K562 (cell line): ENCODE results near the gene PSMD13. TPM values are rescaled to one million over a fixed set of nuclear protein-coding genes. Genes with fewer than 3 reads are reported as not detected.

Experiments used
- ATAC-seq: fragments of 200-7000 bp; cut with Tn5 transposase; 3 replicates; pipeline ENCODE4 v1.9.1; 2020; ENCODE audit warnings: moderate library complexity
- BruUV-seq: library from RNA; stranded (reverse); fragments of 400-500 nt; replicated peaks from 2 replicates; lab custom pipeline; 2021; lab: Mats Ljungman, UMichigan
- CTCF ChIA-PET: fragments of 300-600 bp; formaldehyde crosslinking; extraction: SDS; loops from one replicate; lab custom pipeline; 2021; ENCODE audit warnings: low intra/inter-chr PET ratio; lab: Yijun Ruan, JAX
- POLR2A ChIA-PET: fragments of 300-600, 350-650 bp; sonication (Branson Sonifier 250); formaldehyde crosslinking; extraction: SDS; loops from one replicate; lab custom pipeline; 2021; ENCODE audit warnings: antibody characterized with exemption, inconsistent platforms; lab: Yijun Ruan, JAX
- DNase-seq, 4 experiments: peaks; one replicate each; pipeline versions ENCODE4 v3.0.0 to v3.0.0-alpha.2; 2011 to 2018; ENCODE audit warnings: low spot score in 3 of 4, mixed read lengths in 3 of 4; ENCODE audit errors: extremely low read depth in 1 of 4
- FAIRE-seq: peaks from 2 replicates; lab custom pipeline; 2011; peaks lifted over from hg19 to GRCh38; lab: Jason Lieb, UNC
- H2AFZ ChIP-seq: 2 replicates; pipeline ENCODE4 v1.6.0; 2011; ENCODE audit warnings: low read depth, low read length, control low read depth, inconsistent platforms
- H3K27ac ChIP-seq: fragments of 200-600 bp; 3 replicates; pipeline ENCODE4 v1.8.0; 2011; ENCODE audit warnings: low read depth, mild to moderate bottlenecking, control low read depth, inconsistent platforms, low read length, moderate library complexity, mixed read lengths; ENCODE audit errors: extremely low read depth
- H3K27me3 ChIP-seq, 2 experiments: fragments of 300-600 bp in 1 of 2; 2 replicates in 1 of 2; 3 replicates in 1 of 2; pipeline versions ENCODE4 v1.6.0 to v1.8.0; 2011; ENCODE audit warnings: inconsistent platforms in 2 of 2, low read length in 2 of 2, mild to moderate bottlenecking in 1 of 2, mixed read lengths in 1 of 2, moderate library complexity in 1 of 2; ENCODE audit not compliant: control insufficient read depth in 2 of 2, insufficient read depth in 2 of 2
- H3K36me3 ChIP-seq: fragments of 300-600 bp; 3 replicates; pipeline ENCODE4 v1.8.0; 2011; ENCODE audit warnings: mild to moderate bottlenecking, low read length, inconsistent platforms; ENCODE audit not compliant: control insufficient read depth, insufficient read depth
- H3K4me1 ChIP-seq, 2 experiments: fragments of 200-600 bp in 1 of 2; replicated peaks in 1 of 2; 2 replicates in 1 of 2; 3 replicates in 1 of 2; pipeline versions ENCODE4 v1.5.1 to v1.8.0; 2011; ENCODE audit warnings: inconsistent platforms in 2 of 2, low read length in 2 of 2, mild to moderate bottlenecking in 1 of 2, mixed read lengths in 1 of 2, moderate library complexity in 1 of 2; ENCODE audit not compliant: control insufficient read depth in 2 of 2, insufficient read depth in 2 of 2
- H3K4me2 ChIP-seq: 2 replicates; pipeline ENCODE4 v1.6.1; 2011; ENCODE audit warnings: low read length, control low read depth, inconsistent platforms, mixed read lengths; ENCODE audit not compliant: insufficient read depth
- H3K4me3 ChIP-seq: fragments of 200-600 bp; sonication (generic), shearing (Covaris generic); 2 replicates; pipeline ENCODE4 v1.5.1; 2016; ENCODE audit warnings: control low read depth, inconsistent platforms
- H3K79me2 ChIP-seq: fragments of 200-600 bp; 3 replicates; pipeline ENCODE4 v1.8.0; 2011; ENCODE audit warnings: low read length, inconsistent platforms; ENCODE audit not compliant: control insufficient read depth, insufficient read depth
- H3K9ac ChIP-seq, 2 experiments: 2 replicates each; pipeline versions ENCODE4 v1.6.0 to v1.6.1; 2011; ENCODE audit warnings: low read depth in 2 of 2, low read length in 2 of 2, control low read depth in 1 of 2, inconsistent platforms in 1 of 2, mild to moderate bottlenecking in 1 of 2, mixed read lengths in 1 of 2; ENCODE audit not compliant: insufficient read depth in 1 of 2
- H3K9me1 ChIP-seq: one replicate; pipeline ENCODE4 v1.6.0; 2011; ENCODE audit warnings: inconsistent platforms, mild to moderate bottlenecking, low read length, moderate library complexity; ENCODE audit not compliant: control insufficient read depth, insufficient read depth
- H3K9me3 ChIP-seq: replicated peaks from 2 replicates; pipeline ENCODE4 v1.5.1; 2011; ENCODE audit warnings: low read depth, low read length, inconsistent platforms; ENCODE audit not compliant: control insufficient read depth, insufficient read depth
- H4K20me1 ChIP-seq: replicated peaks from 2 replicates; pipeline ENCODE4 v1.6.1; 2011; ENCODE audit warnings: low read length, inconsistent platforms, mixed read lengths; ENCODE audit not compliant: control insufficient read depth, insufficient read depth
- ADNP ChIP-seq: fragments of 200-800 bp; sonication (Bioruptor generic); IDR thresholded peaks from 2 replicates; pipeline ENCODE4 v1.6.1; 2016; ENCODE audit warnings: missing genetic modification characterization, missing compliant biosample characterization
- NEUROD1 ChIP-seq: fragments of 150-350 bp; IDR thresholded peaks from 2 replicates; pipeline ENCODE4 v1.6.1; 2014; ENCODE audit warnings: borderline replicate concordance, low read length, low read depth; ENCODE audit not compliant: partially characterized antibody
- WGBS: fragments of 100-300 bp; shearing (Covaris generic); methylation state at CpG from one replicate; pipeline ENCODE4 v1.1.6; 2016; ENCODE audit warnings: low coverage, mixed read lengths; ENCODE audit not compliant: insufficient coverage; ENCODE audit errors: missing lambda C conversion rate; 5-methylcytosine and 5-hydroxymethylcytosine counted together
- in situ Hi-C: fragments of 300-500 bp; cut with MboI; formaldehyde crosslinking; loops from 4 replicates; pipeline ENCODE4 v1.15.0; 2018; ENCODE audit warnings: inconsistent platforms, mixed read lengths
- intact Hi-C: fragments of 100-400 bp; cut with micrococcal nuclease; formaldehyde crosslinking; loops from 2 replicates; pipeline ENCODE4 v1.14.2; 2022
- polyA plus RNA-seq, 8 experiments: library from polyadenylated mRNA; depleted of rRNA in 4 of 8; stranded (reverse) in 5 of 8; unstranded in 3 of 8; fragments of >200 nt; fragmentation: Nextera tagmentation in 2 of 8; fragmentation: Illumina TruSeq in 1 of 8; extraction: Ambion mirVana in 2 of 8; extraction: Trizol in 1 of 8; gene quantifications; 2 replicates each; pipeline versions ENCODE4 v1.2.1 to v1.2.3, GENCODE V29; 2011 to 2014; ENCODE audit warnings: inconsistent platforms in 1 of 8, missing spikeins in 1 of 8
- total RNA-seq, 7 experiments: library from RNA; depleted of rRNA in 6 of 7; stranded (reverse); fragments of >200 nt in 6 of 7; fragmentation: Illumina TruSeq in 2 of 7; extraction: Trizol in 2 of 7; gene quantifications; 2 replicates each; pipeline versions ENCODE4 v1.2.1 to v1.2.3, GENCODE V29; 2011 to 2021; ENCODE audit warnings: low replicate concordance in 1 of 7
- TF ChIP-seq, protein P1 (sequence below): fragments of 450-650 bp; formaldehyde crosslinking; conservative IDR thresholded peaks from 2 replicates; pipeline ENCODE4 v1.4.0; 2022; ENCODE audit warnings: mild to moderate bottlenecking, missing genetic modification characterization

The PSMD13 gene
- total and polyA plus RNA-seq, 9 of the 15 experiments (the other 6 are each of a cell fraction or from before 2014, with no cell fraction given): 185 to 383 (median 267) TPM

- Histone ChIP-seq H3K27me3 (no peaks in the 10 kb centered on the region), H3K79me2 (peaks cover 3% of the 10 kb centered on the region; the same call in 1 of the 3 replicates), H2AFZ (no peak overlapping the region), H3K27ac (peak overlapping the region; percentile 24; the same call in 1 of the 3 replicates), H4K20me1 (no peaks in the 10 kb centered on the region)
- no peak for FAIRE-seq
- CTCF ChIA-PET: no interaction called here
- no TSS peak for BruUV-seq
- TF ChIP-seq ADNP (tag) (no peak), NEUROD1 (no peak)
- TF ChIP-seq, protein P1, sequence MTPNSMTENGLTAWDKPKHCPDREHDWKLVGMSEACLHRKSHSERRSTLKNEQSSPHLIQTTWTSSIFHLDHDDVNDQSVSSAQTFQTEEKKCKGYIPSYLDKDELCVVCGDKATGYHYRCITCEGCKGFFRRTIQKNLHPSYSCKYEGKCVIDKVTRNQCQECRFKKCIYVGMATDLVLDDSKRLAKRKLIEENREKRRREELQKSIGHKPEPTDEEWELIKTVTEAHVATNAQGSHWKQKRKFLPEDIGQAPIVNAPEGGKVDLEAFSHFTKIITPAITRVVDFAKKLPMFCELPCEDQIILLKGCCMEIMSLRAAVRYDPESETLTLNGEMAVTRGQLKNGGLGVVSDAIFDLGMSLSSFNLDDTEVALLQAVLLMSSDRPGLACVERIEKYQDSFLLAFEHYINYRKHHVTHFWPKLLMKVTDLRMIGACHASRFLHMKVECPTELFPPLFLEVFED (CRISPR knock-in tag): no peak
- TF ChIP-seq, all 486 proteins: peak for 0
- WGBS: 97% methylated on average over 8 of the region's 10 CpGs
- peaks cover 35% of the 10 kb centered on the region; the same call in 2 of the 3 replicates for H3K36me3 ChIP-seq
- no peak overlapping the region for H3K9ac ChIP-seq
- in situ Hi-C loops: no loop called here
- intact Hi-C loops: no loop called here
- H3K4me3 ChIP-seq: no peak overlapping the region
- POLR2A ChIA-PET: no interaction called here
- no peak for DNase-seq
- no peak for ATAC-seq
- H3K9me3 ChIP-seq: peaks cover 7% of the 10 kb centered on the region
- H3K4me1 ChIP-seq: peaks cover 10 to 16% of the 10 kb centered on the region in 2 experiments; a peak in 4 of 5 replicates
- no peak overlapping the region for H3K4me2 ChIP-seq
- H3K9me1 ChIP-seq: no peaks in the 10 kb centered on the region
Observed at GRCh38 chr11:225734-226453, 10.9 kb upstream of the PSMD13 start.
